ENCODE measurements around the gene SETD1B.
"Not testable (repeated sequence)": the region's sequence is repeated elsewhere in the genome, so short reads cannot be mapped to it uniquely, and the experiment has no call there.

Gene SETD1B

GRCh38 chr12:121873216-121873569 lies 69.4 kb downstream of the SETD1B start:
- TF ChIP-seq CTCF (IDR thresholded peaks at IDR 0.05; ENCODE audit: low read depth, low read length, missing control alignments), result no peak
- no peak for DNase-seq (ENCODE audit: extremely low read depth, low read depth)
- H3K4me3 ChIP-seq (replicated peaks; ENCODE audit: low read depth, low read length), result no peak overlapping the region

DNA sequence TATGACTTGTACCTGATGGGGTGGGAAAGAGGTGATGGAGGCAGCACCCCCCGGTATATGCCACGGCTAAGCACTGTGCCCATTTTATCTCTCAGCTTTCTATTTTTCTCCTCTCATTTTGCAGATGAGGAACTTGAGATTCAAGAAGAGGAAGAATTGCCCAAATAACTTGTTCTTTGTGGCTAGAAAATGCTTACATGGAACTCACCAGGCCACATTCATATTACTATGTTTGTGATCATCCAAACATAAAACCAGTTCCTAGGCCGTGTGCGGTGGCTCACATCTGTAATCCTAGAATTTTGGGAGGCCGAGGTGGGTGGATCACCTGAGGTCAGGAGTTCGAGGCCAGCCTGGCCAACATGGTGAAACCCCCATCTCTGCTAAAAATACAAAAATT lies 70.3 kb downstream of the SETD1B start:
- DNase-seq (ENCODE audit: extremely low read depth, low read depth), result no peak
- TF ChIP-seq CTCF (IDR thresholded peaks at IDR 0.05; ENCODE audit: low read depth, low read length, missing control alignments), result no peak
- no peak overlapping the region for H3K4me3 ChIP-seq (replicated peaks; ENCODE audit: low read depth, low read length)

GRCh38 chr12:121875582-121875981 lies 71.8 kb downstream of the SETD1B start:
- no peak overlapping the region for H3K4me3 ChIP-seq (replicated peaks; ENCODE audit: low read depth, low read length)
- no peak for TF ChIP-seq CTCF (IDR thresholded peaks at IDR 0.05; ENCODE audit: low read depth, low read length, missing control alignments)
- no peak for DNase-seq (ENCODE audit: extremely low read depth, low read depth)

DNA sequence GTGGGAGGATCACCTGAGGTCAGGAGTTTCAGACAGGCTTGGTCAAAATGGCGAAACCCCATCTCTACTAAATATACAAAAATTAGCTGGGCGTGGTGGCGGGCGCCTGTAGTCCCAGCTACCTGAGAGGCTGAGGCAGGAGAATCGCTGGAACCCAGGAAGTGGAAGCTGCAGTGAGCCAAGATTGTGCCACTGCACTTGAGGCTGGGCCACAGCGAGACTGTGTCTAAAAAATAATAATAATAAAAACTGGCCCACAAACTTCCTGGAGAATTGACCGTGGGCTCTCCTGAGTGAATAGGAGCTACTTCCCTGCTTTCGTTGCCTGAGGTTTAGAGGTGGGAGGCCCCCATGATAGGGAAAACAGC lies 72.3 kb downstream of the SETD1B start:
- H3K4me3 ChIP-seq (replicated peaks; ENCODE audit: low read depth, low read length); DNase-seq (ENCODE audit: extremely low read depth, low read depth): not testable (repeated sequence)

All from HFF-Myc (cell line).